HepG2 (cell line): ENCODE measurements around the gene NFE2. TPM values are rescaled to one million over a fixed set of nuclear protein-coding genes. Genes with fewer than 3 reads are reported as not detected.

ENCODE experiments used
- ARID4A ChIP-seq: sonication (generic); formaldehyde crosslinking; IDR thresholded peaks from 2 replicates; pipeline ENCODE4 v1.5.0; 2020; ENCODE audit warnings: mild to moderate bottlenecking, missing genetic modification reagents, borderline replicate concordance
- ASH2L ChIP-seq: fragments of 300-600, 200-600 bp; sonication (generic); IDR thresholded peaks from 2 replicates; pipeline ENCODE4 v1.7.0; 2017; ENCODE audit warnings: low read depth, mild to moderate bottlenecking, moderate library complexity, mixed read lengths, low read length; ENCODE audit not compliant: insufficient read length
- ATF6 ChIP-seq: sonication (generic); formaldehyde crosslinking; conservative IDR thresholded peaks from 2 replicates; pipeline ENCODE4 v1.4.0; 2020; ENCODE audit warnings: missing genetic modification reagents
- ATF7 ChIP-seq, 2 experiments: fragments of 450-650 bp in 1 of 2; sonication (generic) in 1 of 2; formaldehyde crosslinking in 1 of 2; IDR thresholded peaks; 2 replicates each; pipeline versions ENCODE4 v1.4.0 to v1.6.1; 2016 to 2020; ENCODE audit warnings: antibody characterized with exemption in 1 of 2, mild to moderate bottlenecking in 1 of 2, missing genetic modification reagents in 1 of 2
- ELF4 ChIP-seq: sonication (generic); formaldehyde crosslinking; IDR thresholded peaks from 2 replicates; pipeline ENCODE4 v1.5.0; 2020; ENCODE audit warnings: missing genetic modification reagents, mild to moderate bottlenecking, moderate library complexity, borderline replicate concordance
- HDAC1 ChIP-seq: sonication (generic); formaldehyde crosslinking; IDR thresholded peaks from 2 replicates; pipeline ENCODE4 v1.5.1; 2020; ENCODE audit warnings: mild to moderate bottlenecking, missing genetic modification reagents
- HNRNPL ChIP-seq: fragments of 200-400 bp; formaldehyde crosslinking; IDR thresholded peaks from 2 replicates; pipeline ENCODE4 v1.6.1; 2017; ENCODE audit warnings: mild to moderate bottlenecking, low read depth, low read length
- IRF9 ChIP-seq: sonication (generic); formaldehyde crosslinking; IDR thresholded peaks from 2 replicates; pipeline ENCODE4 v1.8.0; 2022; ENCODE audit warnings: missing genetic modification reagents, mild to moderate bottlenecking, borderline replicate concordance
- KLF6 ChIP-seq: IDR thresholded peaks from 2 replicates; pipeline ENCODE4 v1.8.0; 2016; ENCODE audit warnings: missing biosample characterization, missing genetic modification reagents
- MLX ChIP-seq: IDR thresholded peaks from 2 replicates; pipeline ENCODE4 v1.6.1; 2016
- NFE2L2 ChIP-seq: fragments of 150-350 bp; IDR thresholded peaks from 2 replicates; pipeline ENCODE4 v1.6.1; 2014; ENCODE audit warnings: low read length
- NR2F2 ChIP-seq: IDR thresholded peaks from 2 replicates; pipeline ENCODE4 v1.6.1; 2012; ENCODE audit warnings: low read depth, inconsistent platforms, borderline replicate concordance
- NR3C1 ChIP-seq: sonication (generic); formaldehyde crosslinking; IDR thresholded peaks from 2 replicates; pipeline ENCODE4 v1.4.0; 2020; ENCODE audit warnings: missing genetic modification reagents
- PAWR ChIP-seq: sonication (generic); formaldehyde crosslinking; IDR thresholded peaks from 2 replicates; pipeline ENCODE4 v1.4.0; 2020; ENCODE audit warnings: missing genetic modification reagents, mild to moderate bottlenecking, borderline replicate concordance
- SMARCC2 ChIP-seq: fragments of 450-650 bp; IDR thresholded peaks from 2 replicates; pipeline ENCODE4 v1.6.1; 2017; ENCODE audit warnings: antibody characterized with exemption, mild to moderate bottlenecking
- TEAD3 ChIP-seq: optimal IDR thresholded peaks from 2 replicates; pipeline ENCODE3; 2016; ENCODE audit warnings: borderline replicate concordance
- THRA ChIP-seq: sonication (generic); formaldehyde crosslinking; IDR thresholded peaks from 2 replicates; pipeline ENCODE4 v1.4.0; 2020; ENCODE audit warnings: missing genetic modification reagents, borderline replicate concordance
- TSC22D2 ChIP-seq: sonication (generic); formaldehyde crosslinking; IDR thresholded peaks from 2 replicates; pipeline ENCODE4 v1.5.1; 2020; ENCODE audit warnings: missing genetic modification reagents, mild to moderate bottlenecking, borderline replicate concordance
- ZNF768 ChIP-seq: sonication (generic); formaldehyde crosslinking; IDR thresholded peaks from 2 replicates; pipeline ENCODE4 v1.4.0; 2020; ENCODE audit warnings: missing genetic modification reagents
- ZNF772 ChIP-seq: sonication (generic); formaldehyde crosslinking; IDR thresholded peaks from 2 replicates; pipeline ENCODE4 v1.5.0; 2020; ENCODE audit warnings: mild to moderate bottlenecking, missing genetic modification reagents
- polyA plus RNA-seq, 8 experiments: library from polyadenylated mRNA; depleted of rRNA in 3 of 8; stranded (reverse) in 7 of 8; unstranded in 1 of 8; fragments of >200 nt; fragmentation: Illumina TruSeq in 4 of 8; extraction: Trizol in 4 of 8; gene quantifications; 2 replicates each; pipeline versions ENCODE4 v1.2.1 to v1.2.3, GENCODE V29; 2011 to 2016; ENCODE audit warnings: low read depth in 4 of 8, missing spikeins in 1 of 8, mixed read lengths in 1 of 8; ENCODE audit not compliant: insufficient read depth in 1 of 8
- total RNA-seq, 5 experiments: library from RNA; depleted of rRNA; stranded (reverse); fragments of >200 nt; fragmentation: Illumina TruSeq; extraction: Trizol; gene quantifications; 2 replicates each; pipeline ENCODE4 v1.2.3, GENCODE V29; 2016; ENCODE audit warnings: low read depth in 1 of 5

The NFE2 gene
- total and polyA plus RNA-seq, 2 of the 13 experiments (the other 11 are each of a cell fraction or from before 2014, with no cell fraction given), result 4.5 to 7.8 TPM

- TF ChIP-seq KLF6 (0 out of 2 replicates have a peak, but pooled peaks have one; percentile 17), TSC22D2 (CRISPR knock-in tag) (peak; percentile 62; the same call in 1 of the 2 replicates), ATF6 (CRISPR knock-in tag) (no peak), ASH2L (peak; percentile 89), ZNF772 (CRISPR knock-in tag) (peak; percentile 41; the same call in 1 of the 2 replicates), PAWR (CRISPR knock-in tag) (no peak), ARID4A (CRISPR knock-in tag) (peak; percentile 78; the same call in 1 of the 2 replicates), IRF9 (no peak), ATF7 (IDR thresholded peaks at IDR 0.05) (no peak), ATF7 (CRISPR knock-in tag; IDR thresholded peaks at IDR 0.05) (no peak), ELF4 (CRISPR knock-in tag) (peak; percentile 78), ZNF768 (CRISPR knock-in tag) (peak; percentile 32; the same call in 1 of the 2 replicates), NR3C1 (CRISPR knock-in tag) (no peak), NFE2L2 (no peak), HNRNPL (no peak), NR2F2 (no peak), TEAD3 (CRISPR knock-in tag) (peak; percentile 27), THRA (CRISPR knock-in tag) (no peak), HDAC1 (CRISPR knock-in tag) (no peak), MLX (CRISPR knock-in tag) (no peak), SMARCC2 (no peak)
These were observed 24.0 kb upstream of the NFE2 start, which contains the start of gene COPZ1 (continued) for GRCh38 chr12:54324617-54325441.
